ENCODE results near the gene TBC1D3E. TPM values are rescaled to one million over a fixed set of nuclear protein-coding genes. Genes with fewer than 3 reads are reported as not detected.
"Not testable (repeated sequence)": the region's sequence is repeated elsewhere in the genome, so short reads cannot be mapped to it uniquely, and the experiment has no call there.

Gene TBC1D3E
- not detected for total RNA-seq
- polyA plus RNA-seq, result not detected

- H3K27ac ChIP-seq; H3K4me1 ChIP-seq; ATAC-seq; FAIRE-seq; H3K4me3 ChIP-seq; H3K36me3 ChIP-seq; DNase-seq; H3K27me3 ChIP-seq; intact Hi-C loops (cut with DNase I); H3K9me3 ChIP-seq: not testable (repeated sequence)
- no CpG with 5 or more reads among the region's 9 CpGs for WGBS, 2 donors
Observed at GRCh38 chr17:38127651-38128050, at the start of gene TBC1D3E. Gene TBC1D3E (plus strand): TSS chr17:38127951. CDS start chr17:38129496, 1,545 bp downstream.

- H3K27me3 ChIP-seq; FAIRE-seq; H3K4me3 ChIP-seq; intact Hi-C loops (cut with DNase I); H3K27ac ChIP-seq; H3K4me1 ChIP-seq; DNase-seq; H3K9me3 ChIP-seq; H3K36me3 ChIP-seq: not testable (repeated sequence)
- no CpG with 5 or more reads among the region's 1 CpG for WGBS, 2 donors
- peak in 2 of 4 donors; percentile 40 to 82 for ATAC-seq
Observed at GRCh38 chr17:38087344-38087743, 40.4 kb upstream of the TBC1D3E start.

GRCh38 chr17:38088120-38088519 lies 39.6 kb upstream of the TBC1D3E start:
- intact Hi-C loops (cut with DNase I); H3K27ac ChIP-seq; H3K36me3 ChIP-seq; H3K4me1 ChIP-seq; H3K27me3 ChIP-seq; H3K9me3 ChIP-seq; H3K4me3 ChIP-seq; FAIRE-seq: not testable (repeated sequence)
- 98 to 100% methylated on average over 3 to 6 of the region's 10 CpGs for WGBS, 2 donors
- ATAC-seq, result peak in 2 of 4 donors; percentile 14 to 46
- peak in 4 of 6 donors; percentile 2 to 27 (median 6) for DNase-seq

- H3K27me3 ChIP-seq; ATAC-seq; DNase-seq; FAIRE-seq; H3K27ac ChIP-seq; H3K4me3 ChIP-seq; intact Hi-C loops (cut with DNase I); H3K36me3 ChIP-seq; H3K9me3 ChIP-seq; H3K4me1 ChIP-seq: not testable (repeated sequence)
- WGBS, 2 donors, result no CpG with 5 or more reads among the region's 2 CpGs
Observed at GRCh38 chr17:38094059-38094694, 33.6 kb upstream of the TBC1D3E start.

- no CpG with 5 or more reads among the region's 1 CpG for WGBS, 2 donors
- H3K4me3 ChIP-seq; ATAC-seq; H3K4me1 ChIP-seq; H3K27ac ChIP-seq; intact Hi-C loops (cut with DNase I); FAIRE-seq; H3K9me3 ChIP-seq; DNase-seq; H3K36me3 ChIP-seq; H3K27me3 ChIP-seq: not testable (repeated sequence)
Observed at GRCh38 chr17:38099262-38099661, 28.5 kb upstream of the TBC1D3E start.

GRCh38 chr17:38119829-38120228 lies 7.9 kb upstream of the TBC1D3E start:
- H3K27ac ChIP-seq; H3K9me3 ChIP-seq; intact Hi-C loops (cut with DNase I); DNase-seq; H3K27me3 ChIP-seq; FAIRE-seq; H3K4me1 ChIP-seq; H3K4me3 ChIP-seq; H3K36me3 ChIP-seq: not testable (repeated sequence)
- peak in 2 of 4 donors; percentile 19 to 53 for ATAC-seq
- no CpG with 5 or more reads among the region's 1 CpG for WGBS, 2 donors

- H3K4me3 ChIP-seq; H3K36me3 ChIP-seq; H3K9me3 ChIP-seq; FAIRE-seq; ATAC-seq; H3K27me3 ChIP-seq; intact Hi-C loops (cut with DNase I); H3K4me1 ChIP-seq; H3K27ac ChIP-seq: not testable (repeated sequence)
- WGBS, 2 donors, result 64 to 84% methylated on average over 9 to 10 of the region's 16 CpGs
- DNase-seq, result peak in 1 of 6 donors; percentile 24
Observed at GRCh38 chr17:38134860-38135259, 7.1 kb downstream of the TBC1D3E start.

Other genes starting within 250 kb of the TBC1D3E start
- gene TBC1D3K, start 203.5 kb upstream of the TBC1D3E start, total RNA-seq, result not detected
- not detected for gene TBC1D3K, start 203.5 kb upstream of the TBC1D3E start, polyA plus RNA-seq
- gene TBC1D3L, start 138.9 kb upstream of the TBC1D3E start, total RNA-seq, result 10 to 100 TPM in 1 of 6 donors, 1 to 10 TPM in 5; 3.8 to 11.0 (median 7.1) TPM
- gene TBC1D3L, start 138.9 kb upstream of the TBC1D3E start, polyA plus RNA-seq, result 10 to 100 TPM; 16.6 to 44.3 TPM
- under 1 TPM in 2 of 6 donors, not detected in 4; 0.28 to 0.35 TPM for gene TBC1D3D, start 124.0 kb upstream of the TBC1D3E start, total RNA-seq
- 1 to 10 TPM in 1 of 2 donors, not detected in 1; 4.3 TPM for gene TBC1D3D, start 124.0 kb upstream of the TBC1D3E start, polyA plus RNA-seq
- 1 to 10 TPM in 1 of 6 donors, not detected in 5; 3.1 TPM for gene TBC1D3C, start 59.3 kb upstream of the TBC1D3E start, total RNA-seq
- gene TBC1D3C, start 59.3 kb upstream of the TBC1D3E start, polyA plus RNA-seq, result under 1 TPM; 0.05 to 0.19 TPM
- gene TBC1D3, start 64.6 kb downstream of the TBC1D3E start, total RNA-seq, result not detected
- under 1 TPM in 1 of 2 donors, not detected in 1; 0.07 TPM for gene TBC1D3, start 64.6 kb downstream of the TBC1D3E start, polyA plus RNA-seq
- 10 to 100 TPM; 14.1 to 29.1 (median 19.5) TPM for gene MRPL45, start 169.2 kb downstream of the TBC1D3E start, total RNA-seq
- 10 to 100 TPM in 1 of 2 donors, 1 to 10 TPM in 1; 9.2 to 21.1 TPM for gene MRPL45, start 169.2 kb downstream of the TBC1D3E start, polyA plus RNA-seq
- gene GPR179, start 216.0 kb downstream of the TBC1D3E start, total RNA-seq, result under 1 TPM in 5 of 6 donors, not detected in 1; 0.05 to 0.61 (median 0.12) TPM
- under 1 TPM; 0.34 to 0.45 TPM for gene GPR179, start 216.0 kb downstream of the TBC1D3E start, polyA plus RNA-seq
- gene SOCS7, start 223.9 kb downstream of the TBC1D3E start, total RNA-seq, result 10 to 100 TPM; 13.1 to 24.0 (median 18.6) TPM
- 10 to 100 TPM in 1 of 2 donors, 1 to 10 TPM in 1; 5.5 to 10.7 TPM for gene SOCS7, start 223.9 kb downstream of the TBC1D3E start, polyA plus RNA-seq

All from pancreas (tissue), 10 donors.